H9 (cell line): ENCODE data around the gene NOXA1. TPM values are rescaled to one million over a fixed set of nuclear protein-coding genes. Genes with fewer than 3 reads are reported as not detected.

ENCODE experiments used
- DNase-seq: peaks from one replicate; pipeline ENCODE4 v3.0.0-alpha.2; 2017
- H2AFZ ChIP-seq: one replicate; pipeline ENCODE4 v1.6.1; 2013; ENCODE audit warnings: mild to moderate bottlenecking, low read length, control low read depth, moderate library complexity
- H2AK5ac ChIP-seq: 2 replicates; pipeline ENCODE4 v1.6.1; 2013; ENCODE audit warnings: low read length, control low read depth, mixed read lengths; ENCODE audit not compliant: insufficient read length
- H2BK120ac ChIP-seq: one replicate; pipeline ENCODE4 v1.6.1; 2013; ENCODE audit warnings: low read depth, mild to moderate bottlenecking, low read length, control low read depth, inconsistent platforms; ENCODE audit not compliant: poor library complexity, severe bottlenecking
- H2BK12ac ChIP-seq: 2 replicates; pipeline ENCODE4 v1.6.1; 2013; ENCODE audit warnings: low read length, control low read depth, mixed read lengths, low read depth; ENCODE audit not compliant: insufficient read length
- H2BK15ac ChIP-seq: 2 replicates; pipeline ENCODE4 v1.6.1; 2013; ENCODE audit warnings: low read depth, low read length, control low read depth
- H2BK20ac ChIP-seq: one replicate; pipeline ENCODE4 v1.6.1; 2013; ENCODE audit warnings: low read depth, mild to moderate bottlenecking, low read length, control low read depth, inconsistent platforms; ENCODE audit not compliant: poor library complexity, severe bottlenecking
- H2BK5ac ChIP-seq: 2 replicates; pipeline ENCODE4 v1.6.1; 2013; ENCODE audit warnings: low read length, control low read depth, mixed read lengths; ENCODE audit not compliant: insufficient read length
- H3K14ac ChIP-seq: 2 replicates; pipeline ENCODE4 v1.6.1; 2013; ENCODE audit warnings: low read length, control low read depth; ENCODE audit not compliant: insufficient read depth
- H3K18ac ChIP-seq: 2 replicates; pipeline ENCODE4 v1.6.1; 2013; ENCODE audit warnings: low read depth, mild to moderate bottlenecking, mixed read lengths, low read length, control low read depth; ENCODE audit not compliant: insufficient read length
- H3K23ac ChIP-seq: 2 replicates; pipeline ENCODE4 v1.6.1; 2013; ENCODE audit warnings: low read length, control low read depth, mixed read lengths, low read depth; ENCODE audit not compliant: insufficient read length
- H3K23me2 ChIP-seq: 2 replicates; pipeline ENCODE4 v1.6.1; 2013; ENCODE audit warnings: low read depth, mild to moderate bottlenecking, mixed read lengths, low read length, control low read depth; ENCODE audit not compliant: insufficient read length, poor library complexity, severe bottlenecking
- H3K27ac ChIP-seq: 2 replicates; pipeline ENCODE4 v1.5.1; 2013; ENCODE audit warnings: low read length, control low read depth, mixed read lengths, low read depth; ENCODE audit not compliant: insufficient read length
- H3K27me3 ChIP-seq: 2 replicates; pipeline ENCODE4 v1.6.1; 2013; ENCODE audit warnings: low read length, control low read depth, inconsistent platforms; ENCODE audit not compliant: insufficient read depth
- H3K4ac ChIP-seq: 2 replicates; pipeline ENCODE4 v1.6.1; 2013; ENCODE audit warnings: low read depth, mild to moderate bottlenecking, control low read depth, inconsistent platforms, low read length, moderate library complexity
- H3K4me1 ChIP-seq: 2 replicates; pipeline ENCODE4 v1.6.1; 2013; ENCODE audit warnings: low read length, control low read depth, inconsistent platforms; ENCODE audit not compliant: insufficient read depth
- H3K4me2 ChIP-seq: 2 replicates; pipeline ENCODE4 v1.6.1; 2013; ENCODE audit warnings: low read length, control low read depth, mixed read lengths; ENCODE audit not compliant: insufficient read length, insufficient read depth
- H3K56ac ChIP-seq: 2 replicates; pipeline ENCODE4 v1.6.1; 2013; ENCODE audit warnings: low read depth, mild to moderate bottlenecking, mixed read lengths, low read length, control low read depth; ENCODE audit not compliant: insufficient read length
- H3K79me1 ChIP-seq: 2 replicates; pipeline ENCODE4 v1.6.1; 2013; ENCODE audit warnings: low read depth, mild to moderate bottlenecking, moderate library complexity, low read length, control low read depth, inconsistent platforms; ENCODE audit not compliant: insufficient read depth, poor library complexity, severe bottlenecking
- H3K79me2 ChIP-seq: 2 replicates; pipeline ENCODE4 v1.6.1; 2013; ENCODE audit warnings: low read length, control low read depth, inconsistent platforms; ENCODE audit not compliant: insufficient read depth
- H3K9ac ChIP-seq: 2 replicates; pipeline ENCODE4 v1.6.1; 2013; ENCODE audit warnings: low read length, control low read depth, mixed read lengths; ENCODE audit not compliant: insufficient read length; ENCODE audit errors: extremely low read depth
- H3K9me3 ChIP-seq: one replicate; pipeline ENCODE4 v1.6.1; 2013; ENCODE audit warnings: low read depth, low read length, inconsistent platforms; ENCODE audit not compliant: control insufficient read depth
- H3T11ph ChIP-seq: one replicate; pipeline ENCODE4 v1.6.1; 2013; ENCODE audit warnings: mild to moderate bottlenecking, low read length, control low read depth, inconsistent platforms
- H4K20me1 ChIP-seq: one replicate; pipeline ENCODE4 v1.6.1; 2013; ENCODE audit not compliant: control insufficient read depth, insufficient read length, insufficient read depth
- H4K5ac ChIP-seq: 2 replicates; pipeline ENCODE4 v1.6.1; 2013; ENCODE audit warnings: low read depth, mild to moderate bottlenecking, mixed read lengths, low read length, control low read depth; ENCODE audit not compliant: insufficient read length
- H4K8ac ChIP-seq: replicated peaks from 2 replicates; pipeline ENCODE4 v1.6.1; 2013; ENCODE audit warnings: low read length, control low read depth, mixed read lengths, low read depth; ENCODE audit not compliant: insufficient read length
- H4K91ac ChIP-seq: 2 replicates; pipeline ENCODE4 v1.6.1; 2013; ENCODE audit warnings: low read depth, mild to moderate bottlenecking, moderate library complexity, mixed read lengths, low read length, control low read depth; ENCODE audit not compliant: insufficient read length
- H3K27ac Mint-ChIP-seq, 3 experiments: 2 replicates in 2 of 3; 3 replicates in 1 of 3; pipeline ENCODE4 v1.8.0; 2020 to 2021; ENCODE audit warnings: mixed read lengths in 3 of 3, mild to moderate bottlenecking in 1 of 3, moderate library complexity in 1 of 3
- H3K27me3 Mint-ChIP-seq: 2 replicates; pipeline ENCODE4 v1.8.0; 2021; ENCODE audit warnings: low read depth, mild to moderate bottlenecking, moderate library complexity, mixed read lengths
- H3K36me3 Mint-ChIP-seq, 3 experiments: 2 replicates in 2 of 3; 3 replicates in 1 of 3; pipeline ENCODE4 v1.8.0; 2020 to 2021; ENCODE audit warnings: low read depth in 3 of 3, mixed read lengths in 3 of 3; ENCODE audit not compliant: insufficient read depth in 1 of 3
- H3K4me1 Mint-ChIP-seq, 2 experiments: 2 replicates each; pipeline ENCODE4 v1.8.0; 2020; ENCODE audit warnings: mixed read lengths in 2 of 2
- H3K4me3 Mint-ChIP-seq, 2 experiments: 2 replicates in 1 of 2; 3 replicates in 1 of 2; pipeline ENCODE4 v1.8.0; 2020 to 2021; ENCODE audit warnings: mild to moderate bottlenecking in 2 of 2, mixed read lengths in 2 of 2, moderate library complexity in 1 of 2
- H3K9me3 Mint-ChIP-seq, 2 experiments: 2 replicates in 1 of 2; 3 replicates in 1 of 2; pipeline ENCODE4 v1.8.0; 2020; ENCODE audit warnings: mild to moderate bottlenecking in 2 of 2, mixed read lengths in 2 of 2, moderate library complexity in 1 of 2
- CTCF ChIP-seq: fragments of 200-600 bp; sonication (generic); conservative IDR thresholded peaks from 3 replicates; pipeline ENCODE4 v1.8.0; 2021; ENCODE audit warnings: antibody characterized with exemption, mild to moderate bottlenecking
- WGBS: extraction: QIAGEN DNeasy Blood & Tissue Kit; methylation state at CpG from one replicate; pipeline ENCODE4 v1.1.7; 2013; ENCODE audit warnings: missing lambda C conversion rate, low lambda C conversion rate, mixed read lengths; ENCODE audit not compliant: insufficient read length; ENCODE audit errors: extremely low coverage; 5-methylcytosine and 5-hydroxymethylcytosine counted together
- total RNA-seq: library from RNA; stranded (reverse); gene quantifications from 2 replicates; pipeline ENCODE4 v1.2.1, GENCODE V29; 2021

NOXA1 gene
- total RNA-seq, 1 experiment from 2014 or later, result 2.0 TPM

- H3K4me2 ChIP-seq, result no peak overlapping the region
- H3K14ac ChIP-seq, result no peak overlapping the region; the same call in 1 of the 2 replicates
- H3K27ac ChIP-seq, result no peak overlapping the region
- H3K23me2 ChIP-seq, result no peaks in the 10 kb centered on the region
- H3K9me3 ChIP-seq, result no peaks in the 10 kb centered on the region
- H2BK12ac ChIP-seq, result no peak overlapping the region
- no peaks in the 10 kb centered on the region for H3K79me2 ChIP-seq
- no peaks in the 10 kb centered on the region for H3K27me3 ChIP-seq
- TF ChIP-seq CTCF, result no peak
- H2BK20ac ChIP-seq, result no peak overlapping the region
- no peaks in the 10 kb centered on the region; the same call in 1 of the 2 replicates for H3K4me1 ChIP-seq
- peaks cover 6% of the 10 kb centered on the region for H3K27me3 Mint-ChIP-seq
- peaks cover 0 to 6% (median 0%) of the 10 kb centered on the region in 3 experiments; a peak in 1 of 7 replicates for H3K36me3 Mint-ChIP-seq
- no peak overlapping the region for H3K4ac ChIP-seq
- H2BK15ac ChIP-seq, result no peak overlapping the region
- no peak overlapping the region for H2BK120ac ChIP-seq
- WGBS, result no CpG with 5 or more reads among the region's 27 CpGs
- H4K5ac ChIP-seq, result no peak overlapping the region
- no peak overlapping the region for H3K18ac ChIP-seq
- no peak overlapping the region for H3K9ac ChIP-seq
- H3K4me3 Mint-ChIP-seq, result no peak overlapping the region
- H3K4me1 Mint-ChIP-seq, result peaks cover 3% of the 10 kb centered on the region in 2 experiments; a peak in 3 of 4 replicates
- no peak overlapping the region for H2AFZ ChIP-seq
- H4K20me1 ChIP-seq, result no peaks in the 10 kb centered on the region
- no peak overlapping the region for H3K23ac ChIP-seq
- H3K56ac ChIP-seq, result no peak overlapping the region
- no peak overlapping the region for H3T11ph ChIP-seq
- H3K9me3 Mint-ChIP-seq, result peaks cover 0 to 11% of the 10 kb centered on the region in 2 experiments; a peak in 1 of 5 replicates
- H3K27ac Mint-ChIP-seq, result peak overlapping the region in 1 of 3 experiments; percentile 68; a peak in 1 of 7 replicates
- H3K79me1 ChIP-seq, result no peaks in the 10 kb centered on the region
- H4K91ac ChIP-seq, result no peak overlapping the region
- H2AK5ac ChIP-seq, result no peak overlapping the region
- no peak overlapping the region for H2BK5ac ChIP-seq
- peak; percentile 27 for DNase-seq
- no peak overlapping the region for H4K8ac ChIP-seq
Observed at GRCh38 chr9:137383081-137383783, 40.0 kb upstream of the NOXA1 start.
